Sciatic nerve (tissue), 2 donors: Measurements from ENCODE around the gene PKN1. TPM values are rescaled to one million over a fixed set of nuclear protein-coding genes. Genes with fewer than 3 reads are reported as not detected.

Experiments
- ATAC-seq: fragments of 200-7000 bp; cut with Tn5 transposase; one replicate; pipeline ENCODE4 v1.9.1; 2020; ENCODE audit warnings: mild to moderate bottlenecking, moderate library complexity
- DNase-seq: peaks from one replicate; pipeline ENCODE4 v3.0.0-alpha.2; 2020; ENCODE audit warnings: low spot score
- intact Hi-C: fragments of 100-400 bp; cut with DNase I; formaldehyde crosslinking; loops from one replicate; pipeline ENCODE4 v1.14.2; 2022
- total RNA-seq: library from RNA; stranded (reverse); fragmentation: NEBNext Ultra II Directional; extraction: Animal tissue kit (Norgen Biotek cat#: 25700); gene quantifications from one replicate; pipeline ENCODE4 v1.2.1, GENCODE V29; 2021
- donor health status: DM: no; HTN: no; CAD: no.
- donor health status: DM: no; HTN: no; CAD: no.

PKN1 gene
- total RNA-seq, 1 donor from 2014 or later: 116 TPM

DNA sequence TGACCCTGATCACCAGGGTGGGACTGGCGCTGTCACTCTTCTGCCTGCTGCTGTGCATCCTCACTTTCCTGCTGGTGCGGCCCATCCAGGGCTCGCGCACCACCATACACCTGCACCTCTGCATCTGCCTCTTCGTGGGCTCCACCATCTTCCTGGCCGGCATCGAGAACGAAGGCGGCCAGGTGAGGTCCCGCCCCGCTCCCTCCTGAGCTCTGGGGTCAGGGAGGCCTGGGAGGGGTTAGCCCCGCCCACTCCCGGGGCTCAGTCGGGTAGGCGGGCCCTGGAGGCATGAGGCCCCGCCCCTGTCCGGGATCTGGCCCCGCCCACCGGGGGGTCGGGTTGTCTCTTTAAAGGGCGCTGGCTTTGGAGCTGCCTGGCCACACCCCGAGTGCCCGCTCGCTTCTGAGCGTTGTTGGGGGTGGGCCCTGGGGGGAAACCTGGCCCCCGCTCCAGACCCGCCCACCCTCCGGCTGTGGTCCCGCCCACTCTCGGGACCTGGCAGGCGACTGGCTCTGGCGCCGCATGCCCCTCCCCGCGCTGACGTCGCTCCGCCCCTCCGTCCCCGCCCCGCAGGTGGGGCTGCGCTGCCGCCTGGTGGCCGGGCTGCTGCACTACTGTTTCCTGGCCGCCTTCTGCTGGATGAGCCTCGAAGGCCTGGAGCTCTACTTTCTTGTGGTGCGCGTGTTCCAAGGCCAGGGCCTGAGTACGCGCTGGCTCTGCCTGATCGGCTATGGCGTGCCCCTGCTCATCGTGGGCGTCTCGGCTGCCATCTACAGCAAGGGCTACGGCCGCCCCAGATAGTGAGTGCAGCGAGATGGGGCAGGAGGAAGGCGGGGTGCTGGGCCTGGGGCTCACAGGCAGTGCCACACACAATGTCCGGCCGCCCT lies 27.1 kb upstream of the PKN1 start:
- ATAC-seq (peak; percentile 93), DNase-seq (peak; percentile 95)
- intact Hi-C loops: no loop called here

DNA sequence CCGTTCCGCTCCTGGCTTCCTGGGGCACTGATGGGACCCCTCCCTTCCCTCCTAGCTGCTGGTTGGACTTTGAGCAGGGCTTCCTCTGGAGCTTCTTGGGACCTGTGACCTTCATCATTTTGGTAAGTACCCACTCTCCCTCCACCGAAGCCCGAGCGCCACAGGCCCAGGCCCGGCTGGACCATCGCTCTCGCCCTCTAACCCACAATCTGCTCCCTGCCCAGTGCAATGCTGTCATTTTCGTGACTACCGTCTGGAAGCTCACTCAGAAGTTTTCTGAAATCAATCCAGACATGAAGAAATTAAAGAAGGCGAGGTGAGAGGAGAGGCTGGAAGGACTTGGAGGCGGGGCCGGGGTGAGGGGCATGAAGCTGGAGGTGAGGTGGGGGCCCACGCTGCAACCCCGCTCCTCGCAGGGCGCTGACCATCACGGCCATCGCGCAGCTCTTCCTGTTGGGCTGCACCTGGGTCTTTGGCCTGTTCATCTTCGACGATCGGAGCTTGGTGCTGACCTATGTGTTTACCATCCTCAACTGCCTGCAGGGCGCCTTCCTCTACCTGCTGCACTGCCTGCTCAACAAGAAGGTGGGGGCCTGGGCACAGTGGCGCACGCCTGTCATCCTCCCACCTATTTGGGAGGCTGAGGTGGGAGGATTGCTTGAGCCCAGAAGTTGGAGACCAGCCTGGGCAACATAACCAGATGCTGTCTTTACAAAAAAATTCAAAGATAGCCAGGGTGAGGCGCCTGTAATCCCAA lies 26.3 kb upstream of the PKN1 start:
- no peak for DNase-seq
- intact Hi-C loops: no loop called here
- ATAC-seq: no peak

DNA sequence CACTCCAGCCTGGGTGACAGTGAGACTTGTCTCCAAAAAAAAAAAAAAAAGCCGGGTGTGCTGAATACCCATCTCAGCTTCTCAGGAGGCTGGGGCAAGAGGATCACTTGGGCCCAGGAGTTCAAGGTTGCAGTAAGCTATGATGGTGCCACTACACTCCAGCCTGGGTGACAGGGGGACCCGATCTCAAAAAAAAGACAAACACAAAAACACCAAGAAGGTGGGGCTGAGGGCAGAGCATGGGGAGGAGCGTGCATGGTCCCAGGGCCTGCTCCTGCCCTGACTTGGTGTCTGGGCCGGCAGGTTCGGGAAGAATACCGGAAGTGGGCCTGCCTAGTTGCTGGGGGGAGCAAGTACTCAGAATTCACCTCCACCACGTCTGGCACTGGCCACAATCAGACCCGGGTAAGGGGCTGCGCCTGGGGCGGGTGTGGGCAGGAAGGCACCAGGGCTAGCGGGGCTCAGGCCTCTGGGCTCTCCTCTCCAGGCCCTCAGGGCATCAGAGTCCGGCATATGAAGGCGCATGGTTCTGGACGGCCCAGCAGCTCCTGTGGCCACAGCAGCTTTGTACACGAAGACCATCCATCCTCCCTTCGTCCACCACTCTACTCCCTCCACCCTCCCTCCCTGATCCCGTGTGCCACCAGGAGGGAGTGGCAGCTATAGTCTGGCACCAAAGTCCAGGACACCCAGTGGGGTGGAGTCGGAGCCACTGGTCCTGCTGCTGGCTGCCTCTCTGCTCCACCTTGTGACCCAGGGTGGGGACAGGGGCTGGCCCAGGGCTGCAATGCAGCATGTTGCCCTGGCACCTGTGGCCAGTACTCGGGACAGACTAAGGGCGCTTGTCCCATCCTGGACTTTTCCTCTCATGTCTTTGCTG lies 25.3 kb upstream of the PKN1 start:
- DNase-seq: no peak
- intact Hi-C loops: no loop called here
- no peak for ATAC-seq

DNA sequence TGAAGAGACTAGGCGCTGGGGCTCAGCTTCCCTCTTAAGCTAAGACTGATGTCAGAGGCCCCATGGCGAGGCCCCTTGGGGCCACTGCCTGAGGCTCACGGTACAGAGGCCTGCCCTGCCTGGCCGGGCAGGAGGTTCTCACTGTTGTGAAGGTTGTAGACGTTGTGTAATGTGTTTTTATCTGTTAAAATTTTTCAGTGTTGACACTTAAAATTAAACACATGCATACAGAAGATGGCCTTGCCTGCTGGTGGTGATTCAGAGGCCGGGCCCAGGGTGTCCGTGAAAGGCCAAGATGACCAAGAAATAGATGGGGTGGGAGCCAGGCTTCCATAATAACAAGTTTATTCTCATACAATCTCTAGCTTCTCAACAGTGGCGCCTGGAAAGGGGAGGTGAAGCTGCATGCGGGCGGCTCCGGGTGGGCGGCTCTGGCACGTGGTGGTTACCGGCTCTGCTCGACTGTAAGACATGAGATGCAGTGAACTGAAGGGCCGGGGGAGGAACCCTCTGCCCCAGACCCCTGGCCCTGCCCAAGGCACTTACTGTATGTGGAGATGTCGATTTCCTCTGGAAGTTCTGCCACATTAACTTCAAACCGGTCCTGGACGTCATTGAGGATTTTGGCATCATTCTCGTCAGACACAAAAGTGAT lies 24.5 kb upstream of the PKN1 start:
- ATAC-seq (no peak), DNase-seq (no peak)
- intact Hi-C loops: no loop called here

DNA sequence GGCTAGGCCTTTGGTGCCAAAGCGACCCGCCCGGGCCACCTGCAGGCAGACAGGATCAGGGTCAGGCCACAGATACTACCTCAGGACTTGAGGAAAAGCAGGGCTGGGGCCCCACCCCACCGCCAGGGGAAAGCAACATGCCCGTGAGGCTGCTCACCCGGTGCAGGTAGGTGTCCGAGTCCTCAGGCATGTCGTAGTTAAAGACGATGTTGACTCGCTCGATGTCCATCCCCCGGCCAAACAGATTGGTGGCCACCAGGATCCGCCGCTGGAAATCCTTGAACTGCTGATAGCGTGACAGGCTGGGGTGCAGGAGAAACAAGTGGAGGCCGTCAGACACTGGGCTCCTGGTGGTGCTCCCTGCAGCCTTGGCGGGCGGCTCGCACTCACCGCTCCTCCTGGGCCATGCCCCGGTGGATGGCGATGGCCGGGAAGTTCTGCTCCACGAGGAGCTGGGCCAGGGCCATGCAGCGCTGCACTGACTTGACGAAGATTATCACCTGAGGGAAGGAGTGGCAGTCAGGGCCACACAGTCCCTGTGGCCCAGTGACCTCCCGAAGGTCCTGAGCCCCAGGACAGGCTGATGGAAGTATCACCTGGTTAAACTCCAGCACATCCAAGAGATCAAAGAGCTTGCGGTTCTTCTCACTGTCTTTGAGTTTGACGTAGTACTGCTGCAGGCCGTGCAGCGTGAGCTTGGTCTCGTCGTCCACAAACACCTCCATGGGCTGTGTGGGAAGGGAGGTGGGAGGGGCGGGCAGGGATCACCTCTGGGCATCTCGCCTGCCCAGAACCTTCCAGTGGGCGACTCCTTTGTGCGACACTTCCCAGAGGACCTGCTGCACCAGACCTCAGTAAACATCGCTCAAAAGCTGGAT lies 23.7 kb upstream of the PKN1 start:
- ATAC-seq (no peak), DNase-seq (no peak)
- intact Hi-C loops: loop anchor here (5.0 kb wide), 1 partner anchor 1833 kb away; no protein-coding TSS in a partner anchor

DNA sequence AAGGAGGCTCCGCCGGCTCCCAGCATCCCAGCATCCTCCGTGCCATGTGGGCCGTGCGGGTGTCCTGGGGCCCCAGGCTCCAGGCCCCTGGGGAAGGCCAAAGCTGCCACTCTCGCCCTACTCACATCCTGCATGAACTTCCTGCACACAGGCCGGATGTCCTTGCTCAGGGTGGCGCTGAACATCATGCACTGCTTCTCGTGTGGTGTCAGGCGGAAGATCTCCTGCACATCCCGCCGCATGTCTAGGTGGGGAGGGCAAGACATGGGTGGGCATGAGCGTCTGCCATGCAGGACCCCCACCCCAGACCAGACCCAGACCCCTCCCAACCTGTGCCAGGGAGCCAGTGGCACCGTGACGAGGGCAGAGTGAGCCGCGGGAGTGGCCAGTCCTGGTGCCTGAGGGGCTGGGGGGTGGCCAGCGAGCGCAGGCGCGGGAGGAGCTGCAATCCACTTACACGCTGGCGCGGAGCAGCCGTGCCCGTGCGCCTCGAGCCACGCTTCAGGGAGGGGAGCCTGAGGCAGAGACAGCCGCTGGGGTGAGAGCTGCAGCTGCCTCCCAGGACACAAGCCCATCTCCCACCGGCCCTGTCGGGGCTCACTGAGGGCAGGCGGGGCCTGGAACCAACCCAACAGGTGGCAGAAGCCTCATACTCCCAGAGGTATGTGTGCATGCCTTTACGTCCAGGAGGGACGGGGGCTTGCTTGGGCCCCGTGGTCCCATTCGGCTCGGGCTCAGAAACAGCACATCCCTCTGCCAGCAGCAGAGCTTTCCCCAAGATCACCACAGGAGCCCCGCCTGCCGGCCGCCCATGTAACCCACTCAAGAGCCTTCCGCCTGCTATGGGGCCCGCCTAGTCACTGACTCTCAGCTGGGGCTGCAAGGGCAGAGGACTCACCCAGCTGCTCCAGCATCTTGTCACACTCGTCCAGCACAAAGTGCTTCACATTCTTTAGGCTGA lies 22.7 kb upstream of the PKN1 start:
- DNase-seq (no peak), ATAC-seq (no peak)
- intact Hi-C loops: loop anchor here (5.0 kb wide), 1 partner anchor 1832 kb away; no protein-coding TSS in a partner anchor

DNA sequence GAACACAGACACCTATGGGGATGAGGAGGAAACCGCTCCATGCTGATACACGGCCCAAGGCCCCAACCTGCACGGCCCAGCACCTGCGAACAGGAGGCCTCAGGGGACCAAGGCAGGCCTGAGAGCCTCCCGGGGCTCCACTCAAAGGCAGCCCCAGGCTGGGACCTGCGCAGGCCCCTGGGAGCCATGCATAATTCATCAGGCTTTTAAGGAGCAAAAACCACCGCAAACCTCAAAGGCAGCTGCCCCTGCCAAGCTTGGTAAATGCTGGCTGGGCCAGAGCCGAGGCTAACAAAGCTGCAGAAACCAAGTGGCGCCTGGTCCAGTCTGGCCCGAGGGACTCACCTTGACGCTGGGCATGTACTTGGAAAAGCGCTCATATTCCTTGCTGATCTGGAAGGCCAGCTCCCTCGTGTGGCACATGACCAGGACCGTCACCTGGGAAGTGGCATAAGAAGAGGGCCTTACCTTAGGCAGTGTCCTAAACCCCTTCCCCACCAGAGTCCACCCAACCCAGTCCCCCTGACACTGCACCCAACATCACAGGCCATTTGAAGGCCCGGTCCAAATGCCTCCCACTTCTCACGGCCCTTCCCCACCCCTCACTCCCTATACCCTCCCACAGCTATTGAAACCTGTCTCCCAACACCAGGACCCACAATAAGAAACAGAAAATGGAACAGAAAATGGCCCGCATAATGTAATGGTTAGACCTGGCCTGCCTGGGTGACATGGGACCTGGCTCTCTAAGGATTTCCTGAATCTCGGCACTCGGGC lies 21.8 kb upstream of the PKN1 start:
- intact Hi-C loops: loop anchor here (5.0 kb wide), 1 partner anchor 1831 kb away; no protein-coding TSS in a partner anchor
- no peak for ATAC-seq
- no peak for DNase-seq

DNA sequence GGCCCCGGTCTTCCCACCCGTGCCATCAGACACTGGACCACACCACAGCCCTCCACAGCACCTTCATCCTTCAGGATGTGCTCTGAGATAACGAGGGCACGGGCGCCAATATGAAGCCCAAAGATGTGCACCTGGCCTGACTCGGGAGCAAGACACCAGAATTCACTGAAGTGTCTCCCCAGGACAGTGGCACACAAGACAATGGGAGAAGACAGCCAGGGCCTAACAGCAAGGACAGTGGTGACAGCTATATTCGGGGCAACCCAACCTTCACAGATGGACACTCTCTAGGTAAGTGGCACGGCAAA lies 21.2 kb upstream of the PKN1 start:
- DNase-seq (no peak), ATAC-seq (no peak)
- intact Hi-C loops: loop anchor here (5.0 kb wide), 1 partner anchor 1830 kb away; no protein-coding TSS in a partner anchor

DNA sequence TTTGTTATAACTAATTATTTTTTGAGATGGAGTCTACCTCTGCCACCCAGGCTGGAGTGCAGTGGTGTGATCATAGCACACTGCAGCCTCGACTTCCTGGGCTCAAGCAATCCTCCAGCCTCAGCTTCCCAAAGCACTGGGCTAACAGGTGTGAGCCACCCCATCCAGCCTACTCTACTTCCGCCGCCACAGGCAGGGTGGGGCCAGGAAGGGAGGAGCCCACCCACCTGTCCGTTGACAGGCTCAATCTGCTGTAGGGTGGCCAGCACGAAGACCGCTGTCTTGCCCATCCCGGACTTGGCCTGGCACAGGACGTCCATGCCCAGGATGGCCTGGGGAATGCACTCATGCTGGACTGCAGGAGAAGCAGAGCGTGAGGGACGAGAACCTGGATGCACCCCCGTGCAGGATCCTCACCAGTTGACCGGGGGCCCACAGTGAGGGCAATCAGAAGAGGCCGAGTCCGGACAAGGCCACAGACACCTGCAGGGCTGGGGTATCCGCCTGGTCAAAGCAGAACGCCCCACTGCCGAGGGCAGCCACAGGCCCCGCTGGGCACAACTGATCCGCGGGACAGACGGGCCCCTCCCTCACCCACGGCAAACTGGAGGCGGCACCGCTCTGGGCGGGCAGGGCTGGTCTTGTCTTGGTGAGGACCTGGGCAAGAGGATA lies 20.6 kb upstream of the PKN1 start:
- no peak for ATAC-seq
- DNase-seq: no peak
- intact Hi-C loops: loop anchor here (5.0 kb wide), 1 partner anchor 1830 kb away; no protein-coding TSS in a partner anchor

DNA sequence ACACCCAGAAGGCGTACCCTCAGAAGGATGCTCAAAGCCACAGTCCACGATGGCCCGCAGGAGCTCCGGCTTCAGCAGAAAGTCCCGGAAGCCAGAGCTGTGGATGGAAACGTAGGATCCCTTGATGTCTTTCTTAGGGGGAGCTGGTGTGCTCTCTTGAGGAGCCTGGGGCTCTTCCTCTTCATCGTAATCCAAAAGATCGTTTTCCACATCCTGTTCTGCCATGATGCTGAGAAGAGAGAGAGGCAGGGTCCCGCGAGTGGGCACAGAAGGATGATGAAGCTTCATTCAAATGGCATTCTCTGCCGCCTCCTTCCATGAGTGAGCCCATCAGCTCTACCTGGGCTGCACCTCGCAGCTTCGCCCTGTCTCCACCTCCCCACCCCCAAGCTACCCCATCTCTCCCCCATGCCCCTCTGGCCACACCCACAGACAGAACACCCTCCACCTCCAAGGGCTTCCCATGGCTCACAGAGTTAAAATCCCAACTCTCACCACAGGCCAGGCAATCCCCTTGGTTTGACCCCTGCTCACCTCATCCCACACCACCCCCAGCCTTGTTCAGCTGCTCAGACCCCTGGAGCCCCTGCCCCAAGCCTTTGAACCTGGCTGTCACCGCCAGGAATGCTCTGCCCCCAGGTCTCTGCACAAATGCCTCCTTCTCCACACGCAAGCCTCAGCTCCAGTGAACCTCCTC lies 20.0 kb upstream of the PKN1 start:
- peak; percentile 4 for ATAC-seq
- intact Hi-C loops: loop anchor here (5.0 kb wide), 1 partner anchor 1829 kb away; no protein-coding TSS in a partner anchor
- no peak for DNase-seq

DNA sequence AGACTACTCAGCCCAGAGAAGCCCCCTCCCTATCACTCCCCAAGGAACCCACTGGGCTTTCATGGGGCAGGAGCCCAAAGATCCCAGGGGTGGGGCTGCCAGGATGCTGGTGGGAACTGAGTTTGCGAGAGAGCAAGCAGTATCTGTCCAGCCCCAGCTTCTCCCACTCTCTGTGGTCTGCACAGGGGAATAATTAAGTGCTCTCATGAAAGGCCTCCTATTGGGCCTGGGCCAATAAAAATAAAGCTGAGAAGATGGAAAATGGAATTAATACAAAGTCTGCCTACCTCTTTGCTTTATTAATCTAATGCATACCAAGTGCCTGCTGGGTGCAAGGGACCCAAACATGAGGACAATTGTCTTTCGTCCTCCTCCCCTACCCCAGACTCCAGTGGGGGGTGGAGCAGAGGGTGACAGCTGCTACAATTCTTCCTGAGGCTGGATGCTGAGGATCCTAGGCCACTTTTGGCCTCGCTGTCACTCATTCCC lies 19.4 kb upstream of the PKN1 start:
- ATAC-seq: peak; percentile 53
- intact Hi-C loops: loop anchor here (5.0 kb wide), 1 partner anchor 1829 kb away; no protein-coding TSS in a partner anchor
- DNase-seq: no peak

DNA sequence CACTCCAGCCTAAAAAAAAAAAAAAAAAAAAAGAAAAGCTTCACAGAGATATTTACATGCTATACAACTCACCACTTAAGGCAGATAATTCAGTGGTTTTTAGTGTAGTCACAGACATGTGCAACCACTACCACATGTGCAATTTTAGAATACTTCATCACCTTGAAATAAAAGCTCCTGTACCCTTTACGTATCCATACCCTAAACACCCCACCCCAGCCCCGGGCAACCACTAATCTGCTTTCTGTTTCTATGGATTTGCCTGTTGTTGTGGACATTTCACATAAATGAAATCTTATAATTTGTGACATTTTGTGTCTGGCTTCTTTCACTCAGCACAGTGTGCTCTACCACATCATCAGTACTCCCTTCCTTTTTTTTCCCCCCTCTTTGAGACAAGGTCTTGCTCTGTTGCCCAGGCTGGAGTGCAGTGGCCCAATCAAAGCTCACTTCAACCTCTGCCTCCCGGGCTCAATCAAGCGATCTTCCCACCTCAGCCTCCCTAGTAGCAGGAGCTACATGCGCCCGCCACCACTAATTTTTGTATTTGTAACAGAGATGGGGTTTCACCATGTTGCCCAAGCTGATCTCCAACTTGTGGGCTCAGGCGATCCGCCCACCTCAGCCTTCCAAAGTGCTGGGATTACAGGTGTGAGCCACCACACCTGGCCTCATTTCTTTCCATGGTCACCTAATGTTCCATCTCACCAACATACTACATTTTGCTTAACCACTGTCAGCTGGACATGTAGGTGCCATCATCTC lies 18.0 kb upstream of the PKN1 start:
- intact Hi-C loops: loop anchor here (5.0 kb wide), 1 partner anchor 1827 kb away; no protein-coding TSS in a partner anchor
- ATAC-seq (no peak), DNase-seq (no peak)

DNA sequence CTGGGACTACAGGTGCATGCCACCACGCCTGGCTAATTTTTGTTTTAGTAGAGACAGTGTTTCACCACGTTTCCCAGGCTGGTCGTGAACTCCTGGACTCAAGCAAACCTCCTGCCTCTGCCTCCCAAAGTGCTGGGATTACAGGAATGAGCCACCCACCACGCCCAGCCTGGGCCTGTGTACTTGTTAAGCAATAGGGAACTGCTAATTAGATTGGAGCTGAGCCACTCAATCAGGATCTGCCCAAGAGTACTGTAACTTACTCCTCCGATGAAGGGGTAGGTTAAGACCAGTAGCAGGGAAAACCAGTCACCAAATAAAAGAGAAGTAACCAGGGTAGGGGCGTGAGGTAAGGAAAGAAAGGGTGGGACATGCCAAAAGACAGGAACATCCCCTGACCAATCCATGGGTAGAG lies 16.3 kb upstream of the PKN1 start:
- no peak for ATAC-seq
- no peak for DNase-seq
- intact Hi-C loops: no loop called here

DNA sequence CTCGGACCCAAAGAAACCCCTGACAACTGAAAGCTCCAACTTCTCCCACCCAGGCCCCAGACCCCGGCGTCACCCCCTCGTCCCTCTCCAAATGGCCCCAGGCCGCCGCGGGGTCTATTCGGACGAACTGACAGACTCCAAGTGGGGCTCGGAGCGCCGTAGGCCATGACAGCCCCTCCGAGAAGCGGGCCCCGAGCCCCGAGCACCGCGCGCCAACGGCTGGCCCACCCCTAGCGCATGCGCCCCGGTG lies 14.3 kb upstream of the PKN1 start:
- intact Hi-C loops: no loop called here
- ATAC-seq (peak; percentile 87), DNase-seq (no peak)
